NCI-H748 treated with DMSO at 0.1 percent for 48 hours (cell line): Measurements from ENCODE around the gene PIM3.

Source experiments
- DNase-seq: peaks from one replicate; lab custom pipeline; 2025; lab: John Stamatoyannopoulos, UW

The PIM3 gene

GRCh38 chr22:49991907-49992533, 31.4 kb downstream of the PIM3 start:
- no peak for DNase-seq

DNA sequence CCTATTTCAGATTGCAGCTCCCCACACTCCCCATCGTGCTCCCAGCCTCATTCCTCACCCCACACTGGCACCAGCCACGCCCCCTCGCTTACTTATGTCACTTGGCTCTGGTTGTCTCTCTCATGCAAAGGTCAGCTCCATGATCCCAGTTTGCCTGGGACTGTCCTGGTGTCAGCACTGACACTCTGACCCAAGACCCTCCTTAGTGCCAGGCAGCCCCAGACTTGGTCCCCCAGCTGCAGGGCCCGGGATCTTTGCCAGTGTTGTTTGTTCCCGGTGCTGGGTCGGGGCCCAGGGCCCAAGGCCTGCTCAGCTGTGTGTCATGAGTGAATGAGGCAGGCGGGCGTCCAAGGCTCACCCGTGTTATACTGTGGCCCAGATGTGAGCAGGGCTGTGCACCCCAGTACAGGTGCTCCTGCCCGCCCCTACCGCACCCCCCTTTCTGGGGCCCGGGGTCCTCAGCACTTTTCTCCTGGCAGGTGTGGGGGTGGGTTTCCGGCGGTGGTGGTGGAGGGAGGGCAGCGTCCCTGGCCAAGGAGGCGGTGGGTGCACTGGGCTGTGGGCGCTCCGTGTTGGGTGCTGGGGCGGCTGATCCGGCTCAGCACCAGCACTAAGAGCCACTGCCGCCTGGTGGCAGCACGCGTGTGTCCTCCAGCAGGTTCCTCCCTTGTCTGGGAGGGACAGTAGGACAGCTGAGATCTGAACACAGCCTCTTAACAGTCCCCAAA, 32.5 kb downstream of the PIM3 start:
- DNase-seq, result no peak

GRCh38 chr22:49993649-49994360, 33.2 kb downstream of the PIM3 start:
- no peak for DNase-seq

DNA sequence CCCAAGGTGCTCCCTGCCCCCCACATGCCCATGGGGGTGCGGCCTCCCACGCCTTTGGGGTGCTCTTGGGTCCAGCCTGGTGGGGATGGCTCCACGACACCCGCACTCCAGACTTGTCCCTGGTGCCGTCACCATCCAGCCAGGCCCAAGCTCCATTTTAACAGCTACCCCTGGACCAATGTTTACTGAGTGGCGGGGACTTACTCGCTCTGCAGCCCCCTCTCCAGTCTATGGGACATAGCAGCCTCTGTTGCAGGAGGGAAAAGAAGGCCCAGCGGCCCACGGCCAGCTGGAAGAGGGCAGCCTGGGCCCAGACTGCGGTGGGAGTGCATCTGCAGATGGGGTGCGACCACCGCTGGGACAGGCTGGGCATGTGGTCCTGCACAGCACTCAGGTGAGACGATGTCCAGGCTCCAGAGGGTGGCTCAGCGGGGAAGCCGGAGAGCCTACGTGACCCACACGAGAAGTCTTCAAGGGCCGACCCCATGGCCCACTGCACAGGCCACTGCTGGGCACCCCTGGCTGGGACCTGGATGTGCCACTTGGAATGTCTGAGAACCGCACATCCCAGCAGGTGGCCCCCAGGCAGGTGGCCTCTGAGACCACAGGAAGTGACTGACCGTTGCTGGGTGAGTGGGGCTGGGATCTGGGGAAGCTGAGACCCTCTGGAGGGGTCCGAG, 33.9 kb downstream of the PIM3 start:
- DNase-seq, result no peak

- DNase-seq, result no peak
Measured at GRCh38 chr22:49995041-49995360, 34.4 kb downstream of the PIM3 start.

DNA sequence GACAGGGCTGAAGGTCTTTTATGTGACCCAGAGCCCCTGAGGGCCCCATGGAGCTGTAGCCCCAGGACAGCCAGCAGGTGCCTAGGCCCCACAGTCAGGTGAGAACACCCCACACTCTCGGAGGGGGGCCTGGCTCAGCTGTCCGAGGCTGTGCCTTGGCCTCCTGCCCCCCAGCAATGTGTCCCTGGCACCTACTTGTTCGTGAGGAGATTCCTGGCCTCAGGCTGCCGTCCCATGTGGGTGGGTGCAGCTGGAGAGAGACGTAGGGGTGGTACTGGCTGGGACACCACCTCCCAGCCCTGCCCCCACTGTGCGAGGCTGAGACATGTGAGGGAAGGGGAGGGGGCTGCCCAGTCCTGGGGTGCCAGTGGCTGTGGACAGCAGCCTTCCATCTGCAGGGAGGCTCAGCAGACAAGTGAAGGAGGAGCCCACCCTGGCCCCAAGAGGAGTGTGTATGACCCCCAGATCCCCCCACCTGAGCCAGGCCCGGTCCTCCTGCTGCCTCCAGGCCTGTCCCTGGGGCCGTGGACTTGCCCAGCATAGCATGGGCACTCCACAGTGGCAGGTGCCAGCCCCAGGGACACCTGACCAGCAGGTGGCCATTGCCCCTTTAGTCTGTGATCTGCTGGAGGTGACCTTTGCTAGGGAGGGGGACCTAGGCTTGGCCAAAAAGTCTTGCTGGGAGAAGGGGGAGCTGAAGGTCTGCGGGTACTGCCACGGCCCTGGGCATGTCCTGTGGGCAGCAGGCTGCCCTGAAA, 35.0 kb downstream of the PIM3 start:
- no peak for DNase-seq

GRCh38 chr22:49996119-49996517, 35.5 kb downstream of the PIM3 start:
- DNase-seq, result no peak

DNA sequence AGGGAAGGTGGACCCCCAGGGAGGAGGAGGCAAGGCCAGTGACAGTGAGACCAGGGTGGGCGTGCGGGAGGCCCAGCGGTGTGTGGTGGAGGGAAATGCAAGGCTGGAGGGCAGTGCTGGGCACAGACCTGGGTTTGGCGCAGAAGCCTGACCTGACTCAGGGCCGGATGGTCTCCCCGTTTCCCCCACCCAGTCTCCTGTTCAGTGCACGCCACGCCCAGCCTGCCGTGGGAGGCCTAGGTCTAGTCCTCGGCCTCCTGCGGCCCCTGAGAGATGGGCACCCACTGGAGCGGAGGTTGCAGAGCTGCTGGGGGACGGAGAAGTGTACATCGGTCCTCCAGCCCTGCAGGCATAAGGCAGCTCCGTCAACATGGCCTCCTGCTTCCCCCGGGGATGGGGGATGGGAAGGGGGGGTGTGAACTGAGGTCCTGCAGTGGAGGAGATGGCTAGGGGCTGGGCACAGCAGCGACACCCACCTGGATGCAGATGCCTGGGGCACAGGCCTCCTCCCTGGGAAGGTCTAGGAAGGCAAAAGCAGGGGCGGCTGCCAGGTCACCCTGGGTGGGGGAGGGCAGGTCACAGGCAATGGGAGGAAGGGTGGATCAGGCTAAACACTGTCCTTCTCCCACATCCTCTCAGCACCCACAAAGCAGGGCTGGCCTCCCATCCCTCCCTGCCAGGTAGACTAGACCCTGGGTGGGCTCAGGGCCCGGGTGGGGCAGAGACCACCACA, 36.1 kb downstream of the PIM3 start:
- no peak for DNase-seq

DNA sequence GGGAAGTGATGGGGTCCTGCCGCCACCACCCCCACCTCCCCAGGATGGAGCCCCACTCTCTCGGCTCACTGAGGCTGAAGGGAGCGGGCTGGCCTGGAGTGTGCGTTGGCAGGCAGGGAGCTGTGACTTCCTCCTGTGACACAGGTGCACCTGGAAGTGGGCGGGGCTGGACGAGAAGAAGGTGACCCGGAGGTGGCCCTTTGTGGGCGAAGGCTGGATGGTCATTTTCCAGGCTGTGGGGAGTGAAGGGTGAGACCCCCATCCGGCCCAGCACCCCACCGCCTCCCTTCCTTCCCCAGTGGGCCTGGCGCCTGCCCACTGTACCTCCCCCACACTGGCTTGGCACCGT, 36.7 kb downstream of the PIM3 start:
- no peak for DNase-seq

DNA sequence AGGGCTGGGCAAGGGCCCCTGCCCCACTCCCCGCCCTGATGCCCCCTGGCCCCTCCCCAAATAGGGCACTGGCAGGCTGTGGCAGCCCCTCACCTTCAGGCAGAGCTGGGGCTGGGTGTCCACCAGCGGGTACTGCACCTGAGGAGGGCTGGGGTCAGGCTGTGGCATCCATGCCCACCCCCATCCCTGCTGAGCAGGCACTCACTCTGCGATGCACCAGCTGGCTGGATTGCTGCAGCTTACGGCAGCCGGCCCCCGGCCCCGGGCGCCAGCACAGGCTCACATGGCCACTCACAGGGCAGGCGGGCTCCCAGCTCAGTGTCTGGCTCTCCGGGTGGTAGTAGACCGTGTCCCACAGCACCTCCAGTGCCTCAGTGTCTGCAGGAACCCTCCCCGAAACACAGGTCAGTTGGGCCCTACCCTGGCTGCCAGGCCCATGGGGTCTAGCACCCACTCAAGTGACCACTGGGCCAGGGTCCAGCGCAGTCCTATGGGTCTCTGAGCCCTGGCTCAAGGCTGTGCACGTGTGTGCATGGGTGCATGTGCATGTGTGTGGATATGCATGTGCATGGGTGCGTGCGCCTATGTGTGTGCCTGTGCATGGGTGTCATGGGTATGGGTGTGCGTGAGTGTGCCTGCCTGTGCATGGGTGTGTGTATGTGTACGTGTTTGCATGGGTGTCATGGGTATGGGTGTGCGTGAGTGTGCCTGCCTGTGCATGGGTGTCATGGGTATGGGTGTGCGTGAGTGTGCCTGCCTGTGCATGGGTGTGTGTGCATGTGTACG, 37.6 kb downstream of the PIM3 start:
- DNase-seq, result no peak

DNA sequence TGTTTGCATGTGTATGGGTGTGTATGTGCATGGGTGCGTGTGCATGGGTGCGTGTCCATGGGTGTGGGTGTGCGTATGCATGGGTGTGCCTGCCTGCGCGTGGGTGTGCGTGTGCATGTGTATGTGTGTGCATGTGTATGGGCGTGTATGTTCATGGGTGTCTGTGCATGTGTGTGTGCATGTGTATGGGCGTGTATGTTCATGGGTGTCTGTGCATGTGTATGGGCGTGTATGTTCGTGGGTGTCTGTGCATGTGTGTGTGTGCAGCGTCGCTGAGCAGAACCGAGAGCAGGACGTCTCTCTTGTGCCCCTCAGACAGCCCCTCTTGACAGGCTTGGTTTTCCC, 38.1 kb downstream of the PIM3 start:
- DNase-seq, result no peak

DNA sequence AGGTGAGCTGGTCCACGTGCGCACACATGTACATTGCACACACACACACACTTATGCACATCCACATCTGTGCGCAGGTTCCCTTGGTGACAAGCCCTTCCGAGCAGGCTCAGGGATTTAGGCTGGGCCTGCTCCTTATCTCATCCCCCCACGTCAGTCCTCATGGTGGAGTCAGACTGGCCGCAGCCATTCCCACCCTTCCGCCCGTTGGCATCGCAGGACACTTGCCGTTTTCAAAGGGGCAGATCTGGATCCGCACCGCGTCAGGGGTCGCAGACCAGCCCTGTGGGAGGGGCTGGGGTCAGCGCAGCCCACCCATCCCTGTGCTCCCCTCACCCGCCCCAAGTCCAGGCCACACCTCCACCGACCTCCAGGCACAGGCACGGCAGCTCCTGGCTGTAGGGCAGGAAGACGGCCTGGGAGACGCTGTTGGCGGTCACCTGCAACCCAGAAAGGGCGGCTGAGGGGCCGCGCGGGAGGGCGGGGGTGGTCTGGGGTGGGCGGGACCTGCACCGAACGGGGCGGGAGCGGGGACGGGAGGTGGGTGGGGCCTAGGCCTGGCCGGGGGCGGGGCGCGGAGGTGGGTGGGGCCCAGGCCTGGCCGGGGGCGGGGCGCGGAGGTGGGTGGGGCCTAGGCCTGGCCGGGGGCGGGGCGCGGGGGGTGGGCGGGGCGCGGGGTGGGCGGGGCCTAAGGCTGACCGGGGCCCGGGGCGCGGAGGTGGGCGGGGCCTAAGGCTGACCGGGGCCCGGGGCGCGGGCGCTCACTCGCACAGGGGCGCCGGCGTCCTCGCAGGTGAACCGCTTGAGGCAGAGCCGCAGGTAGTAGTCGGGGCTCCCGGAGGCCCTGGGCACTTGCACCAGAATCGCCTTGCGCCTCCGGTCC, 38.7 kb downstream of the PIM3 start:
- DNase-seq, result no peak

DNA sequence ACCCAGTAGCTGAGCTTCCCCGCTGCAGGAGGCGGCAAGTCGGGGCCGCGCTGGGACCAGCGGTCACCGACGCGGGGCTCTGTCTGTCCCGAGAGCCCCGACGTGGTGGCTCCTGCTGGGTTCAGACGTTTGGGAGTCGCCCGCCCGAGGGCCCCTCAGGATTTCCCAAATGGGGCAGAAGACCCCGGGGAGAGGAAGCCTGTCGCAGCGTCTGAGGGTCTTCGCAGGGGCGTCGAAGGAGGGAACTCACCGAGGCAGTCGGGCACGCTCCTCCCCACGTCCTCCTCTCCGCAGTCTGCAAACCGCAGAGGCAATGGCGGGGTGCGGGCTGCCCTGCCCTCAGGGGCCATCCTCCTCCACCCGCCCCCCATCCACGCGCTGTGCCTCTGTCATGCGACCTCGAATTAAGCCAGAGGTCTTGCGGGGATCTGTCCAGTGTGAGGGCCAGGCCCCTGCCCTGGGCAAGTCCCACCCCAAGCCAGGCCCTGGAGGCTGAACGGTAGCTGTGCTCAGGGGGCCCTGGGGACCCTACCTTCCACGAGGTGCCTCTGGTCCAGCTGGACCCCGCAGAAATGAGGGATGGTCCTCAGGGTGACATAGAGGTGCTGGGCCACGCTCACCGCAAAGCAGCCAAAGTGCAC, 39.5 kb downstream of the PIM3 start:
- no peak for DNase-seq

DNA sequence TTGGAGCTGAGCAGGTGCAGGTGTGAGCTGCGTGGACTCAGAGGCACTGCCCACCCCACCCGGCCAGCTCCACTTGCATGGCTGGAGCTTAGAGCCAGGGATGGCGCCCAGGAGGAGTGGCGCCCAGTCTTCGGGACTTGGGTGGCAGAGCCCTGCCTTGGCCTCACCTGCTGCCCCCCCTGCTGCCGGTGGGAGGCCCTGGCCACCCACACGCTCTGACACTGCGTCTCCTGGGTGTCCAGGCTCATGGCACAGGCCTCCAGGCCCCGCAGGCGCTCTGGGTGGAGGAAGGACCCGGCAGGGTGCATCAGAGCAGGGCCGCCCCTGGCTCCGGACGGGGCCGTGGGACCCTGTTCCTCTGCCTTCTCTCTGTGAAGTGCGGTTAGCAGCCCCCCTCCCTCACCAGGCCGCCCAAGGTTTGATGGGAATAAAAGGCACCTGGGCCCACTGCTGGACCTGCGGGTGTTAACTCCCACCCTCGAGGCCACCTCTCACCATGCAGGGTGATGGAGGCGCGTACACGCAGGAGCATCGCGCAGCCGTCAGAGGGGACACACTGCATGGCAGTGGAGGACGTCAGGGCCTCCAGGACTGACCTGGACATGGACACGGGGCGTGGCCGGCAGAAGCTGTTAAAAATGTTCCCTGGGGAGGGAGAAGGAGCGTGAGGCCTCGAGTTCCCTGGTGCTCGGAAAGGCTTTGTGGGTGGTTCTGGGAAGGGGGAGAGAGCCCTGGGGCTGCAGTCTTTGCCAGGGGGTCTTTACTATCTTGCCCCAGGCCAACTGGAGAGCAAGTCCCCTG, 40.2 kb downstream of the PIM3 start:
- no peak for DNase-seq

DNA sequence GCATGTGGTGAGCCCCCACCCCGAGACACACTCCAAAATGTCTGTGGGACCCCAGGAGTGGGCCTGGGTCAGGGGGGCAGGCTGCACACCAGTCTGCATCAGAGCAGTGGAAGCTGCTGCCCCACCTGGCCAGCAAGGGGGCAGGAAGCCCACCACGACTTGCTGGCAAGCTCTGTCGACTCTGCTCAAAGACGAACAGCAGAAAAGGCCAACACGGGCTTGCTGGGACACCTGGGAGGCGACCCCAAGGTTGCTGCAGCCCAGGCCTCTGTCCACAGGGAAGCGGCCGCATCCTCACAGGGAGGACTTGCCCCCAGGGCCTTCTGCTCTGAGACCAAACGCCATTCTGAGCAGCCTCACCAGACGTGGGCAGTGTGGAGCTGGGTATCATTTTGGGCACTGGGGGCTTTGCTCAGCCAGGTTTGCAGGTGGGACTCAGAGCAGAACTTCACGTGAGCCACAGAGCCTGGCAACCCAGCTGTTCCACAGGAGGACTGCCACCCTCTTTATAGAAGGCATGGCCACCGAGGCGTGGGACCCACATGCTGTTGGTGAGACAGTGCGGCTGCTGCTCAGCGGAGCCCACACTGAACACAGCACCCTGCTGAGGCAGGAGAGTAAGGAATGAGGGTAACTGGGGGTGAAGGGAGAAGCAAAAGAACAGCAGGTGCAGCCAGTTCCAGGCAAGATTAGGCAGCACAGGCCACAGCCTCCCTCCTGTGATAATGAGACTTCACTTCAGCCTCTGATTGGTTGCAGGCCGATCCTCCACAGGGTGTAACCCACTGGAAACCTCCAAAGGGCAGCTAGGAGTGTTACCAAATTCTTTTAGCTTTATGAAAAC, 41.0 kb downstream of the PIM3 start:
- no peak for DNase-seq

GRCh38 chr22:50002791-50003190, 42.2 kb downstream of the PIM3 start:
- DNase-seq, result no peak

- DNase-seq, result no peak
Measured at GRCh38 chr22:50004918-50005317, 44.3 kb downstream of the PIM3 start.
